CD14-positive monocyte (primary cell): ENCODE data around the gene HSD17B13. TPM values are rescaled to one million over a fixed set of nuclear protein-coding genes. Genes with fewer than 3 reads are reported as not detected.

Experiments used
- DNase-seq, 3 donors: peaks; one replicate each; pipeline ENCODE4 v3.0.0-alpha.2; 2011 to 2022
- H2AFZ ChIP-seq: 2 replicates; pipeline ENCODE4 v1.6.0; 2012; ENCODE audit warnings: mild to moderate bottlenecking, low read depth, low read length, inconsistent platforms; ENCODE audit not compliant: insufficient read depth, poor library complexity, severe bottlenecking
- H3K27ac ChIP-seq, 2 donors: 1 replicate in 1 of 2; 2 replicates in 1 of 2; pipeline ENCODE4 v1.5.1; 2012 to 2013; ENCODE audit warnings: low read length in 2 of 2, control low read depth in 1 of 2, inconsistent platforms in 1 of 2, low read depth in 1 of 2, mild to moderate bottlenecking in 1 of 2
- H3K27me3 ChIP-seq, 2 donors: one replicate each; pipeline versions ENCODE4 v1.6.0 to v1.6.1; 2011 to 2013; ENCODE audit warnings: low read length in 2 of 2; ENCODE audit not compliant: control insufficient read depth in 2 of 2, insufficient read depth in 2 of 2
- H3K36me3 ChIP-seq, 2 donors: replicated peaks in 1 of 2; 1 replicate in 1 of 2; 2 replicates in 1 of 2; pipeline versions ENCODE4 v1.5.1 to v1.6.1; 2012 to 2013; ENCODE audit warnings: low read length in 2 of 2, control low read depth in 1 of 2, inconsistent platforms in 1 of 2, mild to moderate bottlenecking in 1 of 2; ENCODE audit not compliant: insufficient read depth in 2 of 2, control insufficient read depth in 1 of 2
- H3K4me1 ChIP-seq, 2 donors: 1 replicate in 1 of 2; 2 replicates in 1 of 2; pipeline versions ENCODE4 v1.5.1 to v1.6.1; 2012 to 2013; ENCODE audit warnings: low read length in 2 of 2, control low read depth in 1 of 2, inconsistent platforms in 1 of 2, mild to moderate bottlenecking in 1 of 2, moderate library complexity in 1 of 2; ENCODE audit not compliant: insufficient read depth in 2 of 2, control insufficient read depth in 1 of 2
- H3K4me2 ChIP-seq: replicated peaks from 2 replicates; pipeline ENCODE3; 2012; ENCODE audit warnings: low read length, moderate library complexity, mild to moderate bottlenecking; ENCODE audit not compliant: poor library complexity, severe bottlenecking; ENCODE audit errors: extremely low read depth
- H3K4me3 ChIP-seq, 3 experiments: fragments of 200-600 bp in 1 of 3; sonication (generic) in 1 of 3; replicated peaks in 1 of 3; 1 replicate in 2 of 3; 2 replicates in 1 of 3; pipeline ENCODE4 v1.5.1; 2011 to 2013; ENCODE audit warnings: low read length in 3 of 3, mild to moderate bottlenecking in 3 of 3, control low read depth in 2 of 3, low read depth in 2 of 3, inconsistent platforms in 1 of 3, moderate library complexity in 1 of 3
- H3K79me2 ChIP-seq: 2 replicates; pipeline ENCODE4 v1.6.0; 2012; ENCODE audit warnings: mild to moderate bottlenecking, control low read depth, inconsistent platforms, low read length, moderate library complexity; ENCODE audit not compliant: insufficient read depth
- H3K9ac ChIP-seq: 2 replicates; pipeline ENCODE4 v1.6.0; 2017; ENCODE audit warnings: low read length, mild to moderate bottlenecking; ENCODE audit not compliant: insufficient read depth, poor library complexity, severe bottlenecking
- H3K9me3 ChIP-seq, 2 donors: replicated peaks in 1 of 2; 1 replicate in 1 of 2; 2 replicates in 1 of 2; pipeline versions ENCODE4 v1.5.1 to v1.6.1; 2012 to 2013; ENCODE audit warnings: low read length in 2 of 2, control low read depth in 1 of 2; ENCODE audit not compliant: control insufficient read depth in 1 of 2, insufficient read depth in 1 of 2
- H4K20me1 ChIP-seq: 2 replicates; pipeline ENCODE4 v1.6.0; 2012; ENCODE audit warnings: mild to moderate bottlenecking, low read length, control low read depth, moderate library complexity; ENCODE audit not compliant: insufficient read depth
- H3K27ac Mint-ChIP-seq, 7 donors: one replicate each; pipeline ENCODE4 v1.8.0; 2020; ENCODE audit warnings: mild to moderate bottlenecking in 7 of 7, mixed read lengths in 7 of 7, moderate library complexity in 6 of 7, inconsistent platforms in 2 of 7
- H3K27me3 Mint-ChIP-seq, 3 donors: one replicate each; pipeline ENCODE4 v1.8.0; 2021 to 2022; ENCODE audit warnings: low read depth in 3 of 3, mild to moderate bottlenecking in 3 of 3, mixed read lengths in 3 of 3, moderate library complexity in 3 of 3, inconsistent platforms in 1 of 3
- H3K36me3 Mint-ChIP-seq, 2 donors: one replicate each; pipeline ENCODE4 v1.8.0; 2020; ENCODE audit warnings: mixed read lengths in 2 of 2, inconsistent platforms in 1 of 2, mild to moderate bottlenecking in 1 of 2
- H3K4me1 Mint-ChIP-seq: one replicate; pipeline ENCODE4 v1.8.0; 2020; ENCODE audit warnings: mild to moderate bottlenecking, mixed read lengths
- H3K4me3 Mint-ChIP-seq, 2 donors: one replicate each; pipeline ENCODE4 v1.8.0; 2020; ENCODE audit warnings: mild to moderate bottlenecking in 2 of 2, mixed read lengths in 2 of 2, moderate library complexity in 1 of 2
- H3K9me3 Mint-ChIP-seq, 7 donors: one replicate each; pipeline ENCODE4 v1.8.0; 2020 to 2022; ENCODE audit warnings: mixed read lengths in 7 of 7, mild to moderate bottlenecking in 6 of 7, moderate library complexity in 6 of 7, inconsistent platforms in 2 of 7
- WGBS: methylation state at CpG from one replicate; pipeline ENCODE4 v1.1.5; 2013; ENCODE audit warnings: missing lambda C conversion rate; ENCODE audit not compliant: insufficient coverage; 5-methylcytosine and 5-hydroxymethylcytosine counted together
- intact Hi-C, 2 donors: fragments of 100-400 bp; cut with micrococcal nuclease; formaldehyde crosslinking; loops; one replicate each; pipeline versions ENCODE4 v1.15.0 to v1.15.1; 2023
- polyA plus RNA-seq, 3 donors: library from polyadenylated mRNA; depleted of rRNA in 1 of 3; unstranded in 2 of 3; stranded (reverse) in 1 of 3; fragments of 300-500 nt in 2 of 3; fragments of >200 nt in 1 of 3; fragmentation: Illumina TruSeq in 2 of 3; gene quantifications; 1 replicate in 2 of 3; 2 replicates in 1 of 3; pipeline ENCODE4 v1.2.3, GENCODE V29; 2012 to 2021
- TF ChIP-seq, protein P1 (sequence below): fragments of 200-600 bp; IDR thresholded peaks from one replicate; pipeline ENCODE4 v1.8.0; 2022; ENCODE audit warnings: antibody characterized with exemption, mild to moderate bottlenecking

HSD17B13 gene
- polyA plus RNA-seq, 3 donors = 0.08 to 0.73 TPM; not detected in 1

- H3K27ac Mint-ChIP-seq = no peak overlapping the region
- no peak for DNase-seq
- Histone ChIP-seq H3K79me2 (no peaks in the 10 kb centered on the region), H3K36me3 (no peaks in the 10 kb centered on the region), H3K4me1 (no peaks in the 10 kb centered on the region), H2AFZ (no peak overlapping the region), H3K9me3 (peaks cover 5 to 9% of the 10 kb centered on the region in 2 donors), H4K20me1 (no peaks in the 10 kb centered on the region), H3K27me3 (no peaks in the 10 kb centered on the region), H3K4me3 (no peak overlapping the region), H3K27ac (no peak overlapping the region), H3K4me2 (no peak overlapping the region), H3K9ac (no peak overlapping the region)
- peaks cover 1 to 5% (median 2%) of the 10 kb centered on the region in 3 donors for H3K27me3 Mint-ChIP-seq
- peaks cover 7 to 39% (median 26%) of the 10 kb centered on the region in 7 donors for H3K9me3 Mint-ChIP-seq
- H3K4me1 Mint-ChIP-seq = peaks cover 2% of the 10 kb centered on the region
- no CpG with 5 or more reads among the region's 2 CpGs for WGBS
- H3K4me3 Mint-ChIP-seq = no peak overlapping the region
- TF ChIP-seq, protein P1, sequence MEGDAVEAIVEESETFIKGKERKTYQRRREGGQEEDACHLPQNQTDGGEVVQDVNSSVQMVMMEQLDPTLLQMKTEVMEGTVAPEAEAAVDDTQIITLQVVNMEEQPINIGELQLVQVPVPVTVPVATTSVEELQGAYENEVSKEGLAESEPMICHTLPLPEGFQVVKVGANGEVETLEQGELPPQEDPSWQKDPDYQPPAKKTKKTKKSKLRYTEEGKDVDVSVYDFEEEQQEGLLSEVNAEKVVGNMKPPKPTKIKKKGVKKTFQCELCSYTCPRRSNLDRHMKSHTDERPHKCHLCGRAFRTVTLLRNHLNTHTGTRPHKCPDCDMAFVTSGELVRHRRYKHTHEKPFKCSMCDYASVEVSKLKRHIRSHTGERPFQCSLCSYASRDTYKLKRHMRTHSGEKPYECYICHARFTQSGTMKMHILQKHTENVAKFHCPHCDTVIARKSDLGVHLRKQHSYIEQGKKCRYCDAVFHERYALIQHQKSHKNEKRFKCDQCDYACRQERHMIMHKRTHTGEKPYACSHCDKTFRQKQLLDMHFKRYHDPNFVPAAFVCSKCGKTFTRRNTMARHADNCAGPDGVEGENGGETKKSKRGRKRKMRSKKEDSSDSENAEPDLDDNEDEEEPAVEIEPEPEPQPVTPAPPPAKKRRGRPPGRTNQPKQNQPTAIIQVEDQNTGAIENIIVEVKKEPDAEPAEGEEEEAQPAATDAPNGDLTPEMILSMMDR = no peak
- no peaks in the 10 kb centered on the region for H3K36me3 Mint-ChIP-seq
- intact Hi-C loops = no loop called here
These were observed 64.0 kb downstream of the HSD17B13 start for GRCh38 chr4:87258677-87259076.

- no peak overlapping the region for H3K4me3 ChIP-seq
- TF ChIP-seq, protein P1 = no peak
- Mint-ChIP-seq H3K27me3 (peaks cover 1 to 2% (median 2%) of the 10 kb centered on the region in 3 donors), H3K4me3 (no peak overlapping the region), H3K36me3 (no peaks in the 10 kb centered on the region), H3K9me3 (peaks cover 6 to 30% (median 20%) of the 10 kb centered on the region in 7 donors), H3K27ac (no peak overlapping the region), H3K4me1 (no peaks in the 10 kb centered on the region)
- no peak overlapping the region for H3K27ac ChIP-seq
- H3K4me1 ChIP-seq = no peaks in the 10 kb centered on the region
- no peak overlapping the region for H3K4me2 ChIP-seq
- DNase-seq = no peak
- no peaks in the 10 kb centered on the region for H3K79me2 ChIP-seq
- no peak overlapping the region for H3K9ac ChIP-seq
- intact Hi-C loops = no loop called here
- H3K27me3 ChIP-seq = no peaks in the 10 kb centered on the region
- H3K9me3 ChIP-seq = peaks cover 0 to 3% of the 10 kb centered on the region in 2 donors
- no peaks in the 10 kb centered on the region for H3K36me3 ChIP-seq
- no peak overlapping the region for H2AFZ ChIP-seq
- WGBS = no CpG with 5 or more reads among the region's 3 CpGs
- no peaks in the 10 kb centered on the region for H4K20me1 ChIP-seq
These were observed 65.2 kb downstream of the HSD17B13 start for GRCh38 chr4:87257523-87257922.
